Measurements from ENCODE around the gene ACOT8.
"Not testable (repeated sequence)": the region's sequence is repeated elsewhere in the genome, so short reads cannot be mapped to it uniquely, and the experiment has no call there.

Gene ACOT8

GRCh38 chr20:45827030-45827652 is 30.1 kb downstream of the ACOT8 start, which contains the start of gene TNNC2:
TNNC2 (minus strand) TSS chr20:45827312; CDS start chr20:45827248, 64 bp downstream.
- no peak for DNase-seq (ENCODE audit: low read depth in 2 of 2)

GRCh38 chr20:45826381-45827019 is 30.7 kb downstream of the ACOT8 start:
- DNase-seq (ENCODE audit: low read depth in 2 of 2) = no peak

- peak in 1 of 2 donors; percentile 38 for DNase-seq (ENCODE audit: low read depth in 2 of 2)
Measured at GRCh38 chr20:45823949-45824835, 33.0 kb downstream of the ACOT8 start.

GRCh38 chr20:45822857-45823256 is 34.3 kb downstream of the ACOT8 start:
- DNase-seq (ENCODE audit: low read depth in 2 of 2) = no peak

- no peak for DNase-seq (ENCODE audit: low read depth in 2 of 2)
Measured at GRCh38 chr20:45821947-45822346, 35.2 kb downstream of the ACOT8 start.

GRCh38 chr20:45819466-45819865 is 37.7 kb downstream of the ACOT8 start:
- DNase-seq (ENCODE audit: low read depth in 2 of 2) = no peak

GRCh38 chr20:45818239-45818638 is 39.0 kb downstream of the ACOT8 start:
- no peak for DNase-seq (ENCODE audit: low read depth in 2 of 2)

GRCh38 chr20:45817376-45818194 is 39.6 kb downstream of the ACOT8 start:
- DNase-seq (ENCODE audit: low read depth in 2 of 2) = no peak

GRCh38 chr20:45816951-45817350 is 40.2 kb downstream of the ACOT8 start:
- no peak for DNase-seq (ENCODE audit: low read depth in 2 of 2)

GRCh38 chr20:45814314-45814713 is 42.9 kb downstream of the ACOT8 start:
- DNase-seq (ENCODE audit: low read depth in 2 of 2) = no peak

GRCh38 chr20:45813489-45813888 is 43.7 kb downstream of the ACOT8 start:
- no peak for DNase-seq (ENCODE audit: low read depth in 2 of 2)

GRCh38 chr20:45813006-45813340 is 44.2 kb downstream of the ACOT8 start:
- DNase-seq (ENCODE audit: low read depth in 2 of 2) = no peak

- peak; percentile 86 to 92 for DNase-seq (ENCODE audit: low read depth in 2 of 2)
Measured at GRCh38 chr20:45812157-45813005, 44.8 kb downstream of the ACOT8 start, which contains the start of gene UBE2C. UBE2C (plus strand) TSS chr20:45812644; CDS start chr20:45812696, 52 bp downstream.

- no peak for DNase-seq (ENCODE audit: low read depth in 2 of 2)
Measured at GRCh38 chr20:45810191-45810970, 46.8 kb downstream of the ACOT8 start.

GRCh38 chr20:45801851-45802250 is 55.3 kb downstream of the ACOT8 start:
- DNase-seq (ENCODE audit: low read depth in 2 of 2) = no peak

- DNase-seq (ENCODE audit: low read depth in 2 of 2) = peak in 1 of 2 donors; percentile 37
Measured at GRCh38 chr20:45798935-45799642, 58.1 kb downstream of the ACOT8 start.

- DNase-seq (ENCODE audit: low read depth in 2 of 2) = not testable (repeated sequence)
Measured at GRCh38 chr20:45797955-45798354, 59.2 kb downstream of the ACOT8 start.

- DNase-seq (ENCODE audit: low read depth in 2 of 2) = not testable (repeated sequence)
Measured at GRCh38 chr20:45797510-45797909, 59.7 kb downstream of the ACOT8 start.
